ENCODE measurements around the gene CAVIN3. TPM values are rescaled to one million over a fixed set of nuclear protein-coding genes. Genes with fewer than 3 reads are reported as not detected.

CAVIN3 gene
- total and polyA plus RNA-seq, 2 of the 4 experiments (the other 2 are of a cell fraction): 112 to 185 TPM

GRCh38 chr11:6320411-6321155 is at the start of gene CAVIN3 (continued):
- no peak for TF ChIP-seq ELK1 (IDR thresholded peaks at IDR 0.05; ENCODE audit: borderline replicate concordance, low read depth, low read length)
- TF ChIP-seq NFE2L2 (IDR thresholded peaks at IDR 0.05; ENCODE audit: low read depth, low read length): no peak
- 0 out of 2 replicates have a peak, but pooled peaks have one; percentile 24 for TF ChIP-seq FOS (IDR thresholded peaks at IDR 0.05; ENCODE audit: low read depth, low read length)
- TF ChIP-seq RCOR1 (IDR thresholded peaks at IDR 0.05; ENCODE audit: insufficient replicate concordance, low read length): no peak
- 0 out of 2 replicates have a peak, but pooled peaks have one; percentile 10 for TF ChIP-seq MXI1 (IDR thresholded peaks at IDR 0.05; ENCODE audit: borderline replicate concordance, low read depth, low read length)
- peak; percentile 88 for TF ChIP-seq POLR2A (IDR thresholded peaks at IDR 0.05; ENCODE audit: low read depth, low read length)
